Heart left ventricle (tissue), 16 donors: Measurements from ENCODE around the gene CES2. TPM values are rescaled to one million over a fixed set of nuclear protein-coding genes. Genes with fewer than 3 reads are reported as not detected.

ENCODE experiments used
- ATAC-seq, 4 donors: fragments of 200-7000 bp; cut with Tn5 transposase; one replicate each; pipeline ENCODE4 v1.9.1; 2020 to 2022; ENCODE audit warnings: moderate library complexity in 4 of 4, mild to moderate bottlenecking in 3 of 4, moderate number of reproducible peaks in 1 of 4
- DNase-seq, 5 donors: peaks; one replicate each; pipeline ENCODE4 v3.0.0-alpha.2; 2020
- H3K27ac ChIP-seq, 12 donors: fragments of 200-600 bp; sonication (generic) in 4 of 12; one replicate each; pipeline versions ENCODE4 v1.5.0 to v1.8.0; 2016 to 2022; ENCODE audit warnings: mild to moderate bottlenecking in 2 of 12
- H3K27me3 ChIP-seq, 9 donors: fragments of 200-600 bp; sonication (generic) in 2 of 9; one replicate each; pipeline versions ENCODE4 v1.5.1 to v1.8.0; 2016 to 2022; ENCODE audit warnings: mild to moderate bottlenecking in 3 of 9
- H3K36me3 ChIP-seq, 9 donors: fragments of 200-600 bp; sonication (generic) in 2 of 9; one replicate each; pipeline versions ENCODE4 v1.5.0 to v1.8.0; 2018 to 2022; ENCODE audit warnings: mild to moderate bottlenecking in 2 of 9
- H3K4me1 ChIP-seq, 12 donors: fragments of 200-600 bp; sonication (generic) in 4 of 12; one replicate each; pipeline versions ENCODE4 v1.5.0 to v1.8.0; 2016 to 2022; ENCODE audit warnings: mild to moderate bottlenecking in 3 of 12
- H3K4me3 ChIP-seq, 12 donors: fragments of 200-600 bp; sonication (generic) in 4 of 12; one replicate each; pipeline versions ENCODE4 v1.5.0 to v1.8.0; 2017 to 2022; ENCODE audit warnings: mild to moderate bottlenecking in 9 of 12, moderate library complexity in 4 of 12
- H3K9me3 ChIP-seq, 12 donors: fragments of 200-600 bp; sonication (generic) in 4 of 12; one replicate each; pipeline versions ENCODE4 v1.5.0 to v1.8.0; 2016 to 2022; ENCODE audit warnings: mild to moderate bottlenecking in 1 of 12
- CTCF ChIP-seq, 12 donors: fragments of 200-600 bp; sonication (generic) in 4 of 12; IDR thresholded peaks; one replicate each; pipeline versions ENCODE4 v1.5.0 to v1.8.0; 2018 to 2022; ENCODE audit warnings: antibody characterized with exemption in 12 of 12, mild to moderate bottlenecking in 5 of 12
- POLR2A ChIP-seq, 2 donors: fragments of 450-650 bp; IDR thresholded peaks; one replicate each; pipeline ENCODE4 v1.6.1; 2017; ENCODE audit warnings: antibody characterized with exemption in 2 of 2, mild to moderate bottlenecking in 2 of 2, moderate library complexity in 2 of 2
- WGBS, 4 donors: extraction: QIAGEN DNeasy Blood & Tissue Kit in 2 of 4; methylation state at CpG; one replicate each; pipeline versions ENCODE4 v1.1.5 to v1.1.7; 2013 to 2018; 5-methylcytosine and 5-hydroxymethylcytosine counted together
- intact Hi-C, 10 donors: fragments of 100-400 bp; cut with DNase I; formaldehyde crosslinking; loops; one replicate each; pipeline versions ENCODE4 v1.11.1 to v1.14.2; 2022
- polyA plus RNA-seq, 2 donors: library from polyadenylated mRNA; stranded (reverse); fragments of 200-250 nt; gene quantifications; one replicate each; pipeline ENCODE4 v1.2.3, GENCODE V29; 2013
- total RNA-seq, 9 donors: library from RNA; depleted of rRNA in 2 of 9; stranded (reverse); fragments of >200 nt in 2 of 9; fragmentation: NEBNext Ultra II Directional in 3 of 9; extraction: Animal tissue kit (Norgen Biotek cat#: 25700) in 3 of 9; gene quantifications; one replicate each; pipeline versions ENCODE4 v1.1.0 to v1.2.4, GENCODE V29; 2016 to 2023
- donor health status: ischemic (EF 13 %, LVEDD 7.1; RV severe dilation, severe dysfunction).
- donor health status: healthy with polysubstance abuse.
- donor health status: DM: no; HTN: yes; CAD: no.
- donor health status: DM: no; HTN: no; CAD: no.
- donor health status: ischemic (EF 25% LVEDD 6.9; RV normal size, moderate dysfunction).
- donor health status: ischemic (EF 25% LVEDD 5.7; RV mildly dilated, moderate dysfunction).
- donor health status: healthy.
- donor health status: DM: yes; HTN: yes; CAD: no.
- donor health status: ischemic (EF 35%, LVEDD 5.7; RV mildly dilated, moderate dysfunction).
- donor health status: nonischemic (EF 11% LVEDD 7.7; RV severe dilation, severe dysfunction).
- donor health status: DM: yes; HTN: yes; CAD: no.
- donor health status: PGD.
- donor health status: ischemic (EF 29% LVEDD 5.4; RV normal size, mild dysfunction).
- donor health status: nonischemic (EF 23%, LVEDD 6.1; RV moderate dilation, normal function).

CES2 gene
- total and polyA plus RNA-seq, 11 donors, result 40.9 to 157 (median 78.8) TPM

- H3K9me3 ChIP-seq, result no peaks in the 10 kb centered on the region
- TF ChIP-seq CTCF (IDR thresholded peaks at IDR 0.05), result no peak
- no peak for TF ChIP-seq POLR2A (IDR thresholded peaks at IDR 0.05)
- H3K36me3 ChIP-seq, result peaks cover 0 to 34% (median 24%) of the 10 kb centered on the region in 9 donors
- ATAC-seq, result no peak
- H3K4me3 ChIP-seq, result no peak overlapping the region
- WGBS, 4 donors, result 90 to 95% (median 92%) methylated on average over 6 of the region's 6 CpGs
- H3K27ac ChIP-seq, result no peak overlapping the region
- no peak for DNase-seq
- H3K27me3 ChIP-seq, result no peaks in the 10 kb centered on the region
- intact Hi-C loops, result no loop called here
- H3K4me1 ChIP-seq, result no peaks in the 10 kb centered on the region
Observed at GRCh38 chr16:66888647-66889615, 46.4 kb upstream of the CES2 start.

GRCh38 chr16:66889622-66890021, 45.7 kb upstream of the CES2 start:
- no peak overlapping the region for H3K4me3 ChIP-seq
- no peaks in the 10 kb centered on the region for H3K9me3 ChIP-seq
- intact Hi-C loops, result loop anchor here in 5 of 10 donors (10.0 kb wide), 2 partner anchors 55 to 265 kb away; partner anchors contain the start of genes B3GNT9 (in 4 of the 5), FBXL8 (in 4 of the 5) and TRADD (in 4 of the 5)
- ATAC-seq (no peak), DNase-seq (no peak)
- no peak overlapping the region for H3K27ac ChIP-seq
- WGBS, 4 donors, result 47 to 55% (median 51%) methylated on average over 4 of the region's 4 CpGs
- H3K27me3 ChIP-seq, result no peaks in the 10 kb centered on the region
- H3K4me1 ChIP-seq, result no peaks in the 10 kb centered on the region
- H3K36me3 ChIP-seq, result peaks cover 0 to 28% (median 19%) of the 10 kb centered on the region in 9 donors
- no peak for TF ChIP-seq POLR2A (IDR thresholded peaks at IDR 0.05)
- TF ChIP-seq CTCF (IDR thresholded peaks at IDR 0.05), result no peak

GRCh38 chr16:66890799-66891198, 44.5 kb upstream of the CES2 start:
- 51 to 77% (median 63%) methylated on average over 2 of the region's 2 CpGs for WGBS, 4 donors
- no peaks in the 10 kb centered on the region for H3K9me3 ChIP-seq
- no peaks in the 10 kb centered on the region for H3K27me3 ChIP-seq
- peaks cover 0 to 6% (median 0%) of the 10 kb centered on the region in 12 donors for H3K4me1 ChIP-seq
- H3K36me3 ChIP-seq, result peaks cover 0 to 16% (median 8%) of the 10 kb centered on the region in 9 donors
- no peak for ATAC-seq
- intact Hi-C loops, result loop anchor here in 5 of 10 donors (10.0 kb wide), 2 partner anchors 54 to 264 kb away; partner anchors contain the start of genes B3GNT9 (in 4 of the 5), FBXL8 (in 4 of the 5) and TRADD (in 4 of the 5)
- no peak overlapping the region for H3K4me3 ChIP-seq
- TF ChIP-seq CTCF (IDR thresholded peaks at IDR 0.05) (no peak), POLR2A (IDR thresholded peaks at IDR 0.05) (no peak)
- no peak overlapping the region for H3K27ac ChIP-seq
- DNase-seq, result no peak

DNA sequence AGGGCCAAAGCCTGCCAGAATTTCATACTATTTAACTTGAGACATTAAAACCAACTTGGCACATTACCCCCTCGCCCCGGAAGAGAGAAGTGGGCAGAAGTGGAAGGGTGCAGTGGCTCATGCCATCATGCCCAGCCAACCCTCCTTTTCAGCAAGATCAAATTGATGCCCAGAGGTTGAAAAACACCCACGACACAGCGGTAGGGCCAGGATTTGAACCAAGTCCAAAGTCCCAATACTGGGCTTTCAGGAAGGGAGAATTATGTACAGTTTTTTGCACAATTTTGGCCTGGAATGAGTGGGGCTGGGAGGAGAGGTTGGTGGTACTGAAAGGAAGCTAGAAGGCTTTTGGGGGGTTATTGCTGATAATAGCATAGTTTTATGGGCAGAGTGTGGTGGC, 44.0 kb upstream of the CES2 start:
- H3K27me3 ChIP-seq, result no peaks in the 10 kb centered on the region
- TF ChIP-seq POLR2A (IDR thresholded peaks at IDR 0.05), result no peak
- no peak for TF ChIP-seq CTCF (IDR thresholded peaks at IDR 0.05)
- 88 to 95% (median 92%) methylated on average over 4 of the region's 4 CpGs for WGBS, 4 donors
- peaks cover 0 to 10% (median 4%) of the 10 kb centered on the region in 9 donors for H3K36me3 ChIP-seq
- no peaks in the 10 kb centered on the region for H3K9me3 ChIP-seq
- ATAC-seq, result no peak
- H3K4me1 ChIP-seq, result peaks cover 0 to 7% (median 0%) of the 10 kb centered on the region in 12 donors
- intact Hi-C loops, result loop anchor here in 5 of 10 donors (10.0 kb wide), 2 partner anchors 53 to 263 kb away; partner anchors contain the start of genes B3GNT9 (in 4 of the 5), FBXL8 (in 4 of the 5) and TRADD (in 4 of the 5)
- H3K27ac ChIP-seq, result no peak overlapping the region
- no peak for DNase-seq
- no peak overlapping the region for H3K4me3 ChIP-seq
